ENCODE data around the gene SKIDA1. TPM values are rescaled to one million over a fixed set of nuclear protein-coding genes. Genes with fewer than 3 reads are reported as not detected.
A peak's percentile ranks its signal among the peaks of the same experiment; 100 is the strongest.
"Not testable (repeated sequence)": the region's sequence is repeated elsewhere in the genome, so short reads cannot be mapped to it uniquely, and the experiment has no call there.

Gene SKIDA1
- total RNA-seq: 3.6 TPM
- long read RNA-seq: 0 reads

- ATAC-seq: peak; percentile 86
- DNase-seq: peak; percentile 94
- intact Hi-C loops (cut with micrococcal nuclease): no loop called here
These were observed at the start of gene SKIDA1 for GRCh38 chr10:21525367-21526187. Gene SKIDA1, minus strand, starts transcription at chr10:21525682. Its CDS starts 7,860 bp downstream, at chr10:21517822.

DNA sequence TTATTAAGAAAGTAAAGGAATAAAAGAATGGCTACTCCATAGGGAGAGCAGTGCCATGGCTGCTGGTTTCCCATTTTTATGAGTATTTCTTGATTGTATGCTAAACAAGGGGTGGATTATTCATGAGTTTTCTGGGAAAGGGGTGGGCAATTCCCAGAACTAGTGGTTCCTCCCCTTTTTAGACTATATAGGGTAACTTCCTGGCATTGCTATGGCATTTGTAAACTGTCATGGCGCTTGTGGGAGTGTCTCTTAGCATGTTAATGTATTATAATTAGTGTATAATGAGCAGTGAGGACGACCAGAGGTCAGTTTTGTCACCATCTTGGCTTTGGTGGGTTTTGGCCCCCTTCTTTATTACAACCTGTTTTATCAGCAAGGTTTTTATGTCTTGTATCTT lies 49.0 kb upstream of the SKIDA1 start:
- ATAC-seq; DNase-seq; intact Hi-C loops (cut with micrococcal nuclease): not testable (repeated sequence)

- ATAC-seq (peak; percentile 81), DNase-seq (no peak)
- intact Hi-C loops (cut with micrococcal nuclease): no loop called here
These were observed 47.1 kb upstream of the SKIDA1 start for GRCh38 chr10:21572578-21572977.

DNA sequence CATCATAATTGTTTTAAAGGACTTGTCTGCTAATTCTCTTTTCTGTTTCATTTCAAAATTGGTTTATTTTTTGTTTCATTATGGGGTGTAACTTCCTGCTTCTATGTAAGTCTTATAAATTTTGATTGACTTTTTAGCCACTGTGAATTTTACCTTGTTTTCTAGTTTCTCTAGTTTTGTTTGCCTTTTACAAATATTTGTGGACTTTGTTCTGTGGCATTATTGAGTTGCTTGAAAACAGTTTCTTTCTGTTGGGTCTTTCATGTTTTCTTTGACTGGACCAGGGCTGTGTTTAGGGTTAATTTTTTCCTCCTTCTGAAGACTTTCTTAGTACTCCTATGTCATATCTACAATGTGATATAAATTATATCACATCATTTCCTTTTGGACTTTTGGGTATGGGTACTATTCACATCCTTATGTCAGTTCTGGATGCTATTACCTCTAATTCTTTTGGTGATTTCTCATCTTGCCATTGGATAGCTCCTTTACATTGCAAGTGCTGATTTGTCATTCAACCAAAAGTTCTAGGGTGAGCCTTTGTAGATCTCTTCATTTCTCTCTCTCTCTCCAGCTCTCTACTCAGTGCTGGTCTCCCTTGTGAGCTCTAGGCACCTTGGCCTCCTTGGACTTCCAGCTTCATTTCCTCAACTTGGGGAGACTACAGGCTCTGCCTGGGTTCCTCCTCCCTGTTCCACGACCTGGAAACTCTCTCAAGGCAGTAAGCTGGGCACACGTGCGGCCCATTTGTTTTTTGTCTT lies 45.5 kb upstream of the SKIDA1 start:
- intact Hi-C loops (cut with micrococcal nuclease): no loop called here
- ATAC-seq (no peak), DNase-seq (no peak)

DNA sequence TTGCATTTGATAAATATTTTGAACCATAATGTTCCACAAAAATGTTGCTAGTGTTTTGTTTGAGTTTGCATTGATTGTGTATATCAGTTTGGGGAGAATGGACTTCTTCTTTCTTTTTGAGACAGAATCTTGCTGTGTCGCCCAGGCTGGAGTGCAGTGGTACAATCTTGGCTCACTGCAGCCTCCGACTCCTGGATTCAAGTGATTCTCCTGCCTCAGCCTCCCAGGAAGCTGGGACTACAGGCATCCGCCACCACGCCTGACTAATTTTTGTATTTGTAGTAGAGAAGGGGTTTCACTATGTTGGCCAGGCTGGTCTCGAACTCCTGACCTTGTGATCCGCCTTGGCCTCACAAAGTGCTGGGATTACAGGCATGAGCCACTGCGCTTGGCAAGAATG lies 33.5 kb upstream of the SKIDA1 start:
- DNase-seq; ATAC-seq; intact Hi-C loops (cut with micrococcal nuclease): not testable (repeated sequence)

DNA sequence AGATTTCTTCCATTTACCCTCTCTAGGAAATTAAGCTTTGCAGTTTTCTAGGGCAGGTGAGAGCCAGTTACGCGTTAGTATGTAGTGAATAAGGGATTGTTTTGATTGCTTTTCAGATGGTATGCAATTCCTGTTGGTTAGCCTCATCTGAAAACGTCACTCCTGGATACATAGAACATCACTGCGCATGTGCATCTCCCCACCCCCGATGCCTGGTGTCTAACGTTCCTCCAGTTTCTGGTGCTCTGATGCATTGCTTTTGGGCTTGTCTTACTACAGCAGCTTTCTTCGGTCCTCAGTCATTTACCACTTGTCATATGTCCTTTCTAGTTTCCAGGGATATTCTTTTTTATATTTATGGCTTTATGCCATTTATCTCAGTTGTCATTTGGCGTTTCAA lies 31.0 kb upstream of the SKIDA1 start:
- DNase-seq (no peak), ATAC-seq (no peak)
- intact Hi-C loops (cut with micrococcal nuclease): no loop called here

DNA sequence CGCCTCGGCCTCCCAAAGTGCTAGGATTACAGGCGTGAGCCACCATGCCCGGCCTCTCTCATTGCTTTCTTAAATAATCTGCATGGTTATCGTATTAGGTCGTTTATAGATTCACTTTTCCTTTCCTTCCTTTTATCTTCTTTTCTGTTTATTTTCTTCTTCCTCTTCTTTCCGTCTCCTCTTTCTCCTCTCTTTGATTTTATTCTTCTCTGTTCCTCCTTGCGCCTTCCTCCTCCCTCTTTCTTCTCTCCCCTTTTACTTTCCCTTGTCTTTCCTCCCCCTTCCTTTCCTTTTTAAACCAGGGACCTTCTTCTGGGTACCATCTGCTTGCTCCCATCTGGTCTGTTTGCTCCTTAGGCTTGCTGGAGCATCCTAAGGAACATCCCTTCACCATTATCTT lies 27.2 kb upstream of the SKIDA1 start:
- intact Hi-C loops (cut with micrococcal nuclease): no loop called here
- DNase-seq (no peak), ATAC-seq (no peak)

DNA sequence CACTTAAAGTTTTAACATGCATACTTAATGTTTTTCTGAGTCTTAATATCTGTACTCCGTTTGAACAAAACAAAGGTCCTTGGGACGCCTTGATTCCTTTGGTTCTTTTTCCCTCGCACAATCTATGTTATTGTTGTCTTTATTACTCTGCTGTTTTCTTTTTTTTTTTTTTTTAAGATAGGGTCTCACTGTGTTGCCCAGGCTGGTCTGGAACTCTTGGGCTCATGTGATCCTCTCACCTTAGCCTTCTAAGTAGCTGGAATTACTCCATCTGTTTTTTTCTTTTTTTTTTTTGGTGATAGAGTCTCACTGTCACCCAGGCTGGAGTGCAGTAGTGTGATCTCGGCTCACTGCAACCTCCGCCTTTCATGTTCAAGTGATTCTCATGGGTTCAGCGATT lies 21.8 kb upstream of the SKIDA1 start:
- intact Hi-C loops (cut with micrococcal nuclease): no loop called here
- ATAC-seq: no peak

GRCh38 chr10:21540701-21541100 lies 15.2 kb upstream of the SKIDA1 start:
- ATAC-seq; DNase-seq; intact Hi-C loops (cut with micrococcal nuclease): not testable (repeated sequence)

More for the DNA sequence above, 21.8 kb upstream of the SKIDA1 start:
- DNase-seq: no peak

DNA sequence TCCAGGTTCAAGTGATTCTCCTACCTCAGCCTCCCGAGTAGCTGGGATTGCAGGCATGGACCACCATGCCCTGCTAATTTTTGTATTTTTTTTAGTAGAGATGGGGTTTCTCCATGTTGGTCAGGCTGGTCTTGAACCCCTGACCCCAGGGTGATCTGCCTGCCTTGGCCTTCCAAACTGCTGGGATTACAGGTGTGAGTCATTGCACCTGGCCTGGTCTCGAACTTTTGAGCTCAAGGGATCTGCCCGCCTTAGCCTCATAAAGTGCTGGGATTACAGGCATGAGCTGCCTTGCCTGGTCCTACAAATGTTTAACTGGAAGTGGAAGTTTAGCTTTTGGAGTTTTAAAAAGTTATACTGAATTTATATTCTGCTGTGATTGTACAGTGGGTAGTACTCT lies 11.4 kb upstream of the SKIDA1 start:
- intact Hi-C loops (cut with micrococcal nuclease): no loop called here
- DNase-seq (no peak), ATAC-seq (no peak)

DNA sequence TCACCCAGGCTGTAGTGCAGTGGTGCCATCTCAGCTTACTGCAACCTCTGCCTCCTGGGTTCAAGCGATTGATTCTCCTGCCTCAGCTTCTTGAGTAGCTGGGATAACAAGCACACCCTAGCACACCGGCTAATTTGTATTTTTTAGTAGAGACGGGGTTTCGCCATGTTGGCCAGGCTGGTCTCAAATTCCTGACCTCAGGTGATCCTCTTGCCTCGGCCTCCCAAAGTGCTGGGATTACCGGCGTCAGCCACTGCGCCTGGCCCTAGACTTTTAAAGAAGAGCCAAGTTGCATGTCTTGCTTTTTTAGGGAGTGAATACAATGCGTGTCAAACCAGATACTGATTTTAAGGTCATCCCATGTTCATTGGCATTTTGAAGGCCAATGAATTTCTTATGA lies 10.5 kb upstream of the SKIDA1 start:
- intact Hi-C loops (cut with micrococcal nuclease); DNase-seq; ATAC-seq: not testable (repeated sequence)

DNA sequence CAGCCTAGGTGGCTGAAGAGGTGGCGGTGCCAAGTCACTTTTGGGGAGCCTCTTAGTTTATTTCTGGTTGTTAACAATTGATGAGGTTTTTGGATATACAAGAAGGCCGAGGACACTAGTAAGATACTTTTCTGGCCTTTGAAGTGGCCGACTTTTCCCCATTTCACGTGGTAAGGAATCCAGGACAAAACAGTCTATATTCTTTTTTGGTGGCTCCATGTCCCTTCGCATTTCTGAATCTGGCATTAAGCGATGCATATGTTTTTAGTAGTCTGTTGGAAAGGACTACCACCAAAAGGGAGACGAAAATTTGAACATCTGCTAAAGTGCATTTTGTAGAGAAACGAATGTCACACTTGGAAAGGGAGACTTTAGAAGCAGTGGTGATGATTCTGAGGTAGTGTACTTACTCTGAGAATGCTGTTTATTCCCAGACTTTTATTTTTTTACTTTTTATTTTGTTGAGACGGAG lies 10.0 kb upstream of the SKIDA1 start:
- ATAC-seq: no peak
- DNase-seq: no peak
- intact Hi-C loops (cut with micrococcal nuclease): no loop called here

- DNase-seq (peak; percentile 75), ATAC-seq (peak; percentile 17)
- intact Hi-C loops (cut with micrococcal nuclease): no loop called here
These were observed 9.4 kb upstream of the SKIDA1 start for GRCh38 chr10:21534604-21535493.

- intact Hi-C loops (cut with micrococcal nuclease): no loop called here
- DNase-seq (no peak), ATAC-seq (no peak)
These were observed 8.8 kb upstream of the SKIDA1 start for GRCh38 chr10:21534280-21534586.

- intact Hi-C loops (cut with micrococcal nuclease): no loop called here
- DNase-seq: peak; percentile 99
- peak; percentile 94 for ATAC-seq
These were observed 8.2 kb upstream of the SKIDA1 start, which contains the start of gene MLLT10 for GRCh38 chr10:21533467-21534279. Gene MLLT10, plus strand, starts transcription at chr10:21534232. Its CDS starts 413 bp downstream, at chr10:21534645.

DNA sequence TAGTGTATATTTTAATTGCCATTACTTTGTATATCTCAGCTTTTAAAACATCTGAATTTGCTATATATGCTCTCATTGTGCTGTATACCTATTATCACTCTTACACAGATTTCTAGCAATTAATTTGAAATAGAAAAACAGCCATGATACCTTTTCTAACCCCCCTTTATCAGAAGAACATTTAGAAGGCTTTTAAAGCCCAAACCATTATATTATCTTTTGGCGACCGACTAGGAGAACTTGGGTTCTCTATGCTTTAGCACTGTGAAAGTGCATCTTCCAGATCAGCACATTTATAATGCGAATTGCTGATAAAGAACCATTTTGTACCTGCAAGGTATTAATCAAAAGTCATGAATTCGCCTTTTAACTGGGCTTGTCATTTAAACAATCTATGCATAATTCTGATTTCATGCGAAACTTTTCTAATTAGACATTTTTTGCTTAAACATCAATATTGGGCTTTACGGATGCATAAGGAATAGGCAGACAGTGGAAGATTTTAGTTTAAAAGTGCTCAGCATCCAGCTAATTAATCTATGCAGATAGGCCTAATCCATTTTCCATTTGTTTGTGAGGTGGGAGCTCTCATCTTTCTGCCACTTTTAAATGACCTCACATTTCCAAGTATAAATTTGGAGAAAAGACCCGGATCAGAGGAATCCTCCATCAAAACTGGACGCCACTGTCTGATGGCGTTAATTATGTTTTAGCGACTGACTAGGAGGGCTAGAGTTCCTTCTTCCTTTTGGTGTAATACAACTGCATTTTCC lies 7.4 kb upstream of the SKIDA1 start:
- intact Hi-C loops (cut with micrococcal nuclease): no loop called here
- no peak for DNase-seq
- ATAC-seq: no peak

GRCh38 chr10:21531164-21531563 lies 5.7 kb upstream of the SKIDA1 start:
- no peak for ATAC-seq
- DNase-seq: no peak
- intact Hi-C loops (cut with micrococcal nuclease): no loop called here

- no peak for DNase-seq
- intact Hi-C loops (cut with micrococcal nuclease): no loop called here
- ATAC-seq: no peak
These were observed 5.2 kb upstream of the SKIDA1 start for GRCh38 chr10:21530641-21531040.

All from left ventricle myocardium superior (tissue), 1 donor.